Thoracic aorta (tissue), 2 donors: Measurements from ENCODE around the gene ZNF496. TPM values are rescaled to one million over a fixed set of nuclear protein-coding genes. Genes with fewer than 3 reads are reported as not detected.
"Not testable (repeated sequence)": the region's sequence is repeated elsewhere in the genome, so short reads cannot be mapped to it uniquely, and the experiment has no call there.

Experiments used
- ATAC-seq: fragments of 150-250 bp; one replicate; pipeline ENCODE4 v1.8.0; 2017; ENCODE audit warnings: low read depth; ENCODE audit not compliant: insufficient number of reproducible peaks, low FRiP score
- DNase-seq: peaks from one replicate; pipeline ENCODE4 v3.0.0-alpha.2; 2020; ENCODE audit warnings: low spot score
- H3K27ac ChIP-seq, 2 donors: fragments of 200-600 bp; sonication (generic); 1 replicate in 1 of 2; 2 replicates in 1 of 2; pipeline ENCODE4 v1.5.1; 2016; ENCODE audit warnings: mild to moderate bottlenecking in 2 of 2, moderate library complexity in 2 of 2
- H3K27me3 ChIP-seq: fragments of 200-600 bp; sonication (generic); replicated peaks from 2 replicates; pipeline ENCODE4 v1.6.0; 2016; ENCODE audit warnings: mild to moderate bottlenecking; ENCODE audit not compliant: insufficient read depth
- H3K36me3 ChIP-seq: fragments of 200-600 bp; sonication (generic); one replicate; pipeline ENCODE4 v1.5.1; 2016
- H3K4me1 ChIP-seq, 2 donors: fragments of 200-600 bp; sonication (generic); 1 replicate in 1 of 2; 2 replicates in 1 of 2; pipeline versions ENCODE4 v1.5.1 to v1.6.0; 2016; ENCODE audit warnings: low read depth in 2 of 2, mild to moderate bottlenecking in 1 of 2; ENCODE audit not compliant: control insufficient read depth in 1 of 2
- H3K4me3 ChIP-seq: fragments of 200-600 bp; sonication (generic); 2 replicates; pipeline ENCODE4 v1.5.1; 2016; ENCODE audit warnings: mild to moderate bottlenecking
- H3K9me3 ChIP-seq: fragments of 200-600 bp; sonication (generic); 2 replicates; pipeline ENCODE4 v1.5.1; 2016
- total RNA-seq, 2 donors: library from RNA; depleted of rRNA; stranded (reverse); fragments of >200 nt; gene quantifications; one replicate each; pipeline versions ENCODE4 v1.1.0 to v1.2.3, GENCODE V29; 2016
- TF ChIP-seq, protein P1 (sequence below): fragments of 200-600 bp; sonication (generic); IDR thresholded peaks from one replicate; pipeline ENCODE4 v1.5.1; 2019; ENCODE audit warnings: antibody characterized with exemption

ZNF496 gene
- total RNA-seq, 2 donors from 2014 or later = 37.0 to 55.4 TPM

DNA sequence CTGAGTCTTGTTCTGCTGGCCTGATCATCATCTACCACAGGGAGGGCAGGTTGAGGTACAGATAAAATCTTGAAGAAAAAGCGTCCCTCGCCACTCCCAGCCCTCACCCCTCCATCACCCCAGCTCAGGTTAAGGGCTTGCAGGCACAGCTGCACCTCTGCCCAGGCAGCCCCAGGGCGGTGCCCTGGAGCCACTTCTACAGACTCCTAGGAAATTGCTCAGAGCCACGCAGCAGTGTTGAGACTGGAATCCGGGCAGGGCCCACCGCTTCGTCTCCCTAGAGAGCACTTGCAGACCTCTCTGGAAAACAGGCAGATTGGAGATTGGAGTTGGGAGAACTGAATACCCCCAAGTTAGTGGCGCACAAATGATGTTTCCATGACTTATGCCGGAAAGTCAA is 40.5 kb downstream of the ZNF496 start:
- H3K9me3 ChIP-seq = no peaks in the 10 kb centered on the region
- H3K4me1 ChIP-seq = no peaks in the 10 kb centered on the region
- H3K36me3 ChIP-seq = no peaks in the 10 kb centered on the region
- no peak for ATAC-seq
- TF ChIP-seq, protein P1, sequence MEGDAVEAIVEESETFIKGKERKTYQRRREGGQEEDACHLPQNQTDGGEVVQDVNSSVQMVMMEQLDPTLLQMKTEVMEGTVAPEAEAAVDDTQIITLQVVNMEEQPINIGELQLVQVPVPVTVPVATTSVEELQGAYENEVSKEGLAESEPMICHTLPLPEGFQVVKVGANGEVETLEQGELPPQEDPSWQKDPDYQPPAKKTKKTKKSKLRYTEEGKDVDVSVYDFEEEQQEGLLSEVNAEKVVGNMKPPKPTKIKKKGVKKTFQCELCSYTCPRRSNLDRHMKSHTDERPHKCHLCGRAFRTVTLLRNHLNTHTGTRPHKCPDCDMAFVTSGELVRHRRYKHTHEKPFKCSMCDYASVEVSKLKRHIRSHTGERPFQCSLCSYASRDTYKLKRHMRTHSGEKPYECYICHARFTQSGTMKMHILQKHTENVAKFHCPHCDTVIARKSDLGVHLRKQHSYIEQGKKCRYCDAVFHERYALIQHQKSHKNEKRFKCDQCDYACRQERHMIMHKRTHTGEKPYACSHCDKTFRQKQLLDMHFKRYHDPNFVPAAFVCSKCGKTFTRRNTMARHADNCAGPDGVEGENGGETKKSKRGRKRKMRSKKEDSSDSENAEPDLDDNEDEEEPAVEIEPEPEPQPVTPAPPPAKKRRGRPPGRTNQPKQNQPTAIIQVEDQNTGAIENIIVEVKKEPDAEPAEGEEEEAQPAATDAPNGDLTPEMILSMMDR = no peak
- no peak overlapping the region for H3K27ac ChIP-seq
- H3K27me3 ChIP-seq = no peaks in the 10 kb centered on the region
- DNase-seq = no peak
- no peak overlapping the region for H3K4me3 ChIP-seq

DNA sequence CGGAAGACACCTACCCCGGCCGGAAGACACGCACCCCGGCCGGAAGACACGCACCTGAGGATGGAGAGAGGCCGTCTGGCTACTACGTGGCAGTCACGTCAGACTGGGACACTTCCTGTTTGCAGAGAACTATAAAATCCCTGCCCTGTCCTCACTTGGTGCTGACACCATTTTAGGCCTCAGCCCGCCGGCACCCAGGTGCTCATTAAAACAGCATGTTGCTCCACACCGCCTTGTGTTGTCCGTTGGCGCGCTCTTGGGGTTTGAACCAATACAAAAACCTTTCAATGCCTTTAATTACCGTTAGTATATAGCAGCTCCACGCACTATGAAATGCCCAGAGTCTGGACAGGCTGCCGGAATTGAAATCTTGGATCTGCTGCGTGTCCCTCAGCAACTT is 41.1 kb downstream of the ZNF496 start:
- TF ChIP-seq, protein P1 = no peak
- Histone ChIP-seq H3K4me3 (no peak overlapping the region), H3K9me3 (no peaks in the 10 kb centered on the region), H3K27me3 (no peaks in the 10 kb centered on the region), H3K27ac (no peak overlapping the region), H3K4me1 (no peaks in the 10 kb centered on the region), H3K36me3 (no peaks in the 10 kb centered on the region)
- ATAC-seq (no peak), DNase-seq (no peak)

DNA sequence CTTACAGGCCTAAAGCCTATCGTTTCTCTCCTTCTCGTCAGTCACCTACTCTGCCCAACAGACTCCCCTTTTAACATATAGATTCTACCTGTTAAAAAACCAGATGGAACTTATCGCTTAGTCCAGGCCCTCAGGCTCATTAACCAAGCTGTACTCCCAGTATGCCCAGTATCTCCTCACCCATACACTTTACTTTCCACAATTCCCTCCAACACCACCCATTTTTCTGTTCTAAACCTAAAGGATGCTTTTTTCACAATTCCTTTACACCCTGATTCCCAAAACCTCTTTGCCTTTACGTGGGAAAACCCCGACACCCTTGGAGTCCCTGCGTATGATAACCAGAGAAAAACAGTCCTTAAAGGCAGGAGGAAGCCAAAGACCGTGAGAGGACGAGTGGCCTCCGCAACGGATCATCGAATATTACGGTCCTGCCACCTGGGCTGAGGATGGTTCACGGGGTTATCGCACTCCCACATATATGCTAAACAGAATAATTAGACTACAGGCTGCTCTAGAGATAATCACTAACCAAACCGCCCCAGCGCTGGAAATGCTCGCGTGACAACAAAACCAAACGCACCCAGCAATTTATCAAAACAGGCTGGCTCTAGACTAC is 42.3 kb downstream of the ZNF496 start:
- not testable (repeated sequence) for DNase-seq, H3K27me3 ChIP-seq, H3K36me3 ChIP-seq, H3K27ac ChIP-seq, H3K4me1 ChIP-seq, H3K4me3 ChIP-seq, ATAC-seq, H3K9me3 ChIP-seq

DNA sequence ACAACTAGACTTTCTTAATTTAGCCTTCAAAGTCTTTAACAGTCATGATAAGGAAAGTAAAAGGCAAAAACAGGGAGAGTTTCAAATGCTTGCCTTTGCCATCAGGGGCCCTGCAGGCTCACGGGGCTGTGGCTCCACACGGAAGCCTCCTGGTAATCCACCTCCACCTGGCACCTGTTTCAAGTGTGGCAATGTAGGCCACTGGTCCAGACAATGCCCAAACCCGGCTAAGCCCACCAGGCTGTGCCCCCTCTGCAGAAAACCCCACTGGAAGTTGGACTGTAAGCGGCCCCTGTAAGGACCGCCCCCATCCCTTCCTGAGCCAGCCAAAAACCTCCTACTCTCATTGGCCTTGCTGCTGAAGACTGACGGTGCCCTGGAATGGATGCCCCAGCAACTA is 43.3 kb downstream of the ZNF496 start:
- ATAC-seq (no peak), DNase-seq (no peak)
- Histone ChIP-seq H3K27me3 (no peaks in the 10 kb centered on the region), H3K9me3 (no peaks in the 10 kb centered on the region), H3K4me3 (no peak overlapping the region), H3K4me1 (no peaks in the 10 kb centered on the region), H3K27ac (no peak overlapping the region), H3K36me3 (no peaks in the 10 kb centered on the region)
- TF ChIP-seq, protein P1 = no peak

DNA sequence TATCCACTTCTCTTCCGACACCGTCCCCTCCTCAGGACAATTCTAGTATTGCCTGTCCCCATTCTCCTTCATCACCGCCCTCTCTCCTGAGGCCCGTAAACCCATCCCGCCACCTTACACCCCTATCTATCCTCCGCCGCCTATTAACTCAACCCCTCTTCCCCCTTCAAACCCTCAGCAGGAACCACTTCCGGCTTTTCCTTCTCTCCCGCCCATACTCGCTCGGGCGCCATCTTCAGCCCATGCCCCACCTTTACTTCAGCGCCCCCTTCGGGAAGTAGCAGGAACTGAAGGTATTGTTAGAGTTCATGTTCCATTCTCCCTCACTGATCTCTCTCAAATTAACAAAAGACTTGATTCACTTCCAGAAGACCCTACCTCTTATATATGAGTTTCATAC is 44.2 kb downstream of the ZNF496 start:
- Histone ChIP-seq H3K36me3 (no peaks in the 10 kb centered on the region), H3K27me3 (no peaks in the 10 kb centered on the region), H3K9me3 (no peaks in the 10 kb centered on the region), H3K4me1 (no peaks in the 10 kb centered on the region), H3K27ac (no peak overlapping the region), H3K4me3 (no peak overlapping the region)
- TF ChIP-seq, protein P1 = no peak
- DNase-seq (no peak), ATAC-seq (no peak)

DNA sequence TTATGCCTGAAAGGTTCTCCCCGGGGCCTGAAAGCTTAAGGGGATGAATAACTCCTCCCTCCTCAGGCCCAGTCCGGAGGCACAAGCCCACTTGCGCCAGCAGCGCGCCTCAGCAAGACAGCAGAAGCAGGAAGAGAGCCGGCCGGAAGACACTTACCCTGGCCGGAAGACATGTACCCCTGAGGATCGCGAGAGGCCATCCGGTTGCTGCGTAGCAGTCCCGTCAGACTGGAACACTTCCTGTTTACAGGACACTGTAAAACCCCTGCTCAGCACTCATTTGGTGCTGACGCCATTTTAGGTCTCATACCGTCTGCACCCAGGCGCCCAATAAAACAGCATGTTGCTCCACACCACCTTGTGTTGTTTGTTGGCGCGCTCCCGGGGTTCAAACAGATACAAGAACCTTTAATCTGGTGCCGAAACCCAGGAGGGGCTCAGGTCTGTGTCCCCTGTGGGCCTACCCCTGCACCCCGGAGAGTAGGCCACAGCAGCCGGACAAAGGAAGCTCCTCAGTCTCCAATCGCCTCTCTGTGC is 45.5 kb downstream of the ZNF496 start:
- DNase-seq = no peak
- H3K4me3 ChIP-seq = no peak overlapping the region
- no peak for ATAC-seq
- no peaks in the 10 kb centered on the region for H3K9me3 ChIP-seq
- TF ChIP-seq, protein P1 = no peak
- H3K4me1 ChIP-seq = no peaks in the 10 kb centered on the region
- H3K27ac ChIP-seq = no peak overlapping the region
- H3K27me3 ChIP-seq = no peaks in the 10 kb centered on the region
- H3K36me3 ChIP-seq = no peaks in the 10 kb centered on the region
